Astrocyte (in vitro differentiated cells and primary cell): ENCODE measurements around the gene PXDN.

Experiments used
- CTCF ChIP-seq: IDR thresholded peaks from 2 replicates; pipeline ENCODE4 v1.5.1; 2011; ENCODE audit warnings: low read depth, mild to moderate bottlenecking, inconsistent platforms, low read length, moderate library complexity; ENCODE audit not compliant: insufficient read depth
- EZH2 ChIP-seq: IDR thresholded peaks from 2 replicates; pipeline ENCODE4 v1.6.1; 2012; ENCODE audit warnings: mild to moderate bottlenecking, low read length, inconsistent platforms; ENCODE audit not compliant: insufficient read depth

- TF ChIP-seq CTCF (no peak), EZH2 (no peak)
Observed at GRCh38 chr2:1777781-1778180, 33.5 kb upstream of the PXDN start.
